Pancreas (tissue), 10 donors: ENCODE data around the gene BCAS3. TPM values are rescaled to one million over a fixed set of nuclear protein-coding genes. Genes with fewer than 3 reads are reported as not detected.
A peak's percentile ranks its signal among the peaks of the same experiment; 100 is the strongest.

ENCODE experiments used
- ATAC-seq, 4 donors: fragments of 200-7000 bp; cut with Tn5 transposase; one replicate each; pipeline versions ENCODE4 v1.8.0 to v1.9.1; 2020; ENCODE audit warnings: mild to moderate bottlenecking in 4 of 4, moderate library complexity in 4 of 4
- DNase-seq, 6 donors: peaks; one replicate each; pipeline ENCODE4 v3.0.0-alpha.2; 2020
- FAIRE-seq: peaks from 2 replicates; lab custom pipeline; 2012; peaks lifted over from hg19 to GRCh38; lab: Jason Lieb, UNC
- H3K27ac ChIP-seq, 4 donors: fragments of 200-600 bp; sonication (generic); 1 replicate in 3 of 4; 2 replicates in 1 of 4; pipeline versions ENCODE4 v1.5.0 to v1.8.0; 2020
- H3K27me3 ChIP-seq, 4 donors: fragments of 200-600 bp; one replicate each; pipeline ENCODE4 v1.8.0; 2021
- H3K36me3 ChIP-seq, 3 donors: fragments of 200-600 bp; sonication (generic) in 1 of 3; one replicate each; pipeline versions ENCODE4 v1.5.0 to v1.8.0; 2020 to 2021
- H3K4me1 ChIP-seq, 3 donors: fragments of 200-600 bp; one replicate each; pipeline ENCODE4 v1.8.0; 2021
- H3K4me3 ChIP-seq, 4 donors: fragments of 200-600 bp; sonication (generic) in 2 of 4; one replicate each; pipeline versions ENCODE4 v1.5.0 to v1.8.0; 2020 to 2021
- H3K9me3 ChIP-seq, 4 donors: fragments of 200-600 bp; one replicate each; pipeline ENCODE4 v1.8.0; 2021
- WGBS, 2 donors: extraction: QIAGEN DNeasy Blood & Tissue Kit; methylation state at CpG; one replicate each; pipeline ENCODE4 v1.1.7; 2013; 5-methylcytosine and 5-hydroxymethylcytosine counted together
- intact Hi-C, 3 donors: fragments of 100-400 bp; cut with DNase I; formaldehyde crosslinking; loops; one replicate each; pipeline versions ENCODE4 v1.11.1 to v1.14.2; 2022
- polyA plus RNA-seq, 2 donors: library from polyadenylated mRNA; stranded (reverse); fragments of 200-250 nt; gene quantifications; one replicate each; pipeline ENCODE4 v1.2.3, GENCODE V29; 2013
- total RNA-seq, 6 donors: library from RNA; stranded (reverse); fragmentation: NEBNext Ultra II Directional in 4 of 6; extraction: Animal tissue kit (Norgen Biotek cat#: 25700) in 4 of 6; gene quantifications; one replicate each; pipeline versions ENCODE4 v1.2.1 to v1.2.4, GENCODE V29; 2021 to 2023
- TF ChIP-seq, protein P1 (sequence below), 4 donors: fragments of 200-600 bp; sonication (generic) in 3 of 4; IDR thresholded peaks; one replicate each; pipeline versions ENCODE4 v1.5.0 to v1.8.0; 2021; ENCODE audit warnings: antibody characterized with exemption in 4 of 4
- donor health status: healthy with polysubstance abuse.
- donor health status: DM: no; HTN: no; CAD: no; lungs with moderate emphysema.
- donor health status: DM: no; HTN: no; CAD: no.
- donor health status: control.
- donor health status: control.
- donor health status: Bipolar disorder and iron deficiency.
- donor health status: DM: yes; HTN: yes; CAD: no.
- donor health status: DM: no; HTN: no; CAD: no.
- donor health status: DM: no; HTN: no; CAD: no.
- donor health status: DM: yes; HTN: yes; CAD: no.

Gene BCAS3
- total and polyA plus RNA-seq, 8 donors, result 4.6 to 27.7 (median 13.2) TPM

DNA sequence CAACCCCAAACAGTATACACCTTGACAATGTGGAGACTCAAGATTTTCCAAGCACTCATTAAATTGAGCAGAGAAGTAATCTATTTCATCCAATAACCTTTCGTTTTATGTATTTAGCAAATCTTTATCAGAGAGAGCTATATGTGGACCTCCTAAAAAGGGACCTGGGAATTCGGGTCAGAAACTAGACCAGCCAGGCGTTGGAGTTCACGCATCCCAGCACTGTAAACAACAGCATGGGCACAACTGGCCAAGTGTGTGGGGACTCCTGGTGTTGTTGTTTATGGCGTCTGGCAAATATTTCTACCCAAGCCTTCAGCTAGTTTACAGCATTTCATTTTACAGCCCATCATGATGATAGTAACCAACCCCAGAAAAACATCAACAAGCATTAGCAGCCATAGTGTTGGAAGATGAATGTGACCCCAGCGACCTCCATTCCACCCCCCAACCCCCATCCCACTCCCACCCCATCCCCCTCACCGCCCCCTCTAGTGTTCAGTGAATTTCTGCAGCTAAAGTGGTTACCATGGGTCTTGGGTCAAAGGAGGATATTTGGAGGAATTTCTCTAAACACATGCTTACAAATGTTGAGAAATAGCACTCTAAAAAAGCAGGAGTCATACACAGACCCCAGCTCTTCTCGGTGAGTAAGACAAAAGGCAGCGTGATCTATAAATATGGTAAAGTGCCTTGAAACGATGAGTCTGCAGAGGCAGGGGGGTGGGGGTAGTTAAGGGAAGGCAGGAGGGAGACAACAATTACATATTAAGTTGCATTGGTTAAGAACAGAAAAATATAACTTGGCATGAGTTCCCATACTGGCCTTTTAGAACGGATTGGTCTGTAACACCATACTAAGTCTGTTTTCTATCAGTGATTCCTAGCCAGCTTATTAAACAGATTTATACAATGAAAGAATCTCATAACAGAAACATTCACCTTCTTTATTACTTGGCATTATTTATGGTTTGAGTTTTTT is 630.5 kb downstream of the BCAS3 start:
- intact Hi-C loops, result no loop called here
- Histone ChIP-seq H3K27me3 (no peaks in the 10 kb centered on the region), H3K4me3 (no peak overlapping the region), H3K27ac (no peak overlapping the region), H3K4me1 (no peaks in the 10 kb centered on the region), H3K36me3 (no peaks in the 10 kb centered on the region), H3K9me3 (no peaks in the 10 kb centered on the region)
- 88% methylated on average over 11 of the region's 11 CpGs for WGBS, 2 donors
- no peak for FAIRE-seq
- ATAC-seq, result peak in 3 of 4 donors; percentile 29 to 66 (median 64)
- TF ChIP-seq, protein P1, sequence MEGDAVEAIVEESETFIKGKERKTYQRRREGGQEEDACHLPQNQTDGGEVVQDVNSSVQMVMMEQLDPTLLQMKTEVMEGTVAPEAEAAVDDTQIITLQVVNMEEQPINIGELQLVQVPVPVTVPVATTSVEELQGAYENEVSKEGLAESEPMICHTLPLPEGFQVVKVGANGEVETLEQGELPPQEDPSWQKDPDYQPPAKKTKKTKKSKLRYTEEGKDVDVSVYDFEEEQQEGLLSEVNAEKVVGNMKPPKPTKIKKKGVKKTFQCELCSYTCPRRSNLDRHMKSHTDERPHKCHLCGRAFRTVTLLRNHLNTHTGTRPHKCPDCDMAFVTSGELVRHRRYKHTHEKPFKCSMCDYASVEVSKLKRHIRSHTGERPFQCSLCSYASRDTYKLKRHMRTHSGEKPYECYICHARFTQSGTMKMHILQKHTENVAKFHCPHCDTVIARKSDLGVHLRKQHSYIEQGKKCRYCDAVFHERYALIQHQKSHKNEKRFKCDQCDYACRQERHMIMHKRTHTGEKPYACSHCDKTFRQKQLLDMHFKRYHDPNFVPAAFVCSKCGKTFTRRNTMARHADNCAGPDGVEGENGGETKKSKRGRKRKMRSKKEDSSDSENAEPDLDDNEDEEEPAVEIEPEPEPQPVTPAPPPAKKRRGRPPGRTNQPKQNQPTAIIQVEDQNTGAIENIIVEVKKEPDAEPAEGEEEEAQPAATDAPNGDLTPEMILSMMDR (IDR thresholded peaks at IDR 0.05), result no peak
- no peak for DNase-seq

DNA sequence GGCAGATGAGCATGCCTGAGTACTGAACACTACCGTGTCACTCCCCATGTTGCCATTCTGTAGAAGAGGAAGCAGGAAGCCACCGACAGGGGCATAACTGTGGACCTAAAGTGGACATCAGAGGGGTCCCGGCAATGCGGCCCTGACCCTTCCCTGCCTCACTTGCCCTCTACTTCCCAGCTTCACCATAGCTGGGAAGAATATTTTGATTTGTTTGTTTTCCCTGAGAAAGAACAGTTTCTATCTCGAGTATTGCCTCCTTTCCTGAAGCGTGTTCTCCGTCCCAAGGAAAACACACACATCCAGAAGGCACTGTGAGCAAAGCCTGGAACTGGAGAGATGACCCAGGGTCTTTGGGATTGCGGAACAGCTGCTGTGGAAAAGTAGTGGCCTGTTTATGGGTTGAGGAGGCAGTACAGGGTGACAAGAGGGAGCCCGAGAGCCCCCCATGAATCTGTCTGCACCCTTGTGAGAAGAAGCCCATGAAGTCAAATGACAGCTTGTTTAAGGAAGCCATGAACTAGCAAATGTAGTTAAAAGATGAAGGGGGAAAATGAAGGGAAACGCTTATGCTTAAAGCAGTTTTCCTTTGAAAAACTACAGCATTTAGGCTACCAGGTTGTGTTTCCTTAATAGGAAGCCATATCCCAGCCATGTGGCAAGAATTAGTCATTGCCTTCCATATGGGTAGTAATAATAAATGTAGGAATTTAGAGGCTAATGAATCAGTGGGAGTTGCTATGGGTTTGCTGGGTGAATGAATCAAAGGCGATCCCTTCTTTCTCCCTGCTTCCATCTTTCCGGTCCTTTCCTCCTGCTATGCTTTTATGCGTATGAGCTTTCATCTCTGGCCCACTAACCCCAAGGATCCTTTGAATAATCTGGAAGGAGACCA is 632.0 kb downstream of the BCAS3 start:
- Histone ChIP-seq H3K4me1 (no peaks in the 10 kb centered on the region), H3K9me3 (no peaks in the 10 kb centered on the region), H3K4me3 (no peak overlapping the region), H3K27ac (no peak overlapping the region), H3K36me3 (no peaks in the 10 kb centered on the region), H3K27me3 (no peaks in the 10 kb centered on the region)
- ATAC-seq (no peak), FAIRE-seq (no peak), DNase-seq (no peak)
- WGBS, 2 donors, result 93 to 94% methylated on average over 13 of the region's 13 CpGs
- TF ChIP-seq, protein P1 (IDR thresholded peaks at IDR 0.05), result no peak
- intact Hi-C loops, result no loop called here

DNA sequence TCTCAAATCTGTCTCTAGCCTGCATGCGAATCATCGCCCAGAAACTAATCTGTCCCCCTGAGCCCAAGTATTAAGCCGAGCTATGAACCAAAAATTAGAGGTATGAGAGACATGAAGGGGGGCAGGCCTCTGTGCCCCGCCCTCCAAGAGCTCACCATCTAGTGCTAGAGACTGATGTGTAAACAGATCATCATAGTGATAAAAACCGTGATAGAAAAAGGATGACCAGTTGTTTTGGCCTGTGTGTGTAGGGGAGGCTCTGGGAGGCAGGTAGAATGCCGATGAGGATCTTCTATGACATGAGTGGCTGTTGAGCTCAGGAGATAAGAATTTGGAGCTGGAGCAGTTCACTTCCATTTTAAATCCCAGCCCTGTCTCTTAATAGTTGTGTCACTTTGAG is 632.9 kb downstream of the BCAS3 start:
- WGBS, 2 donors, result 95 to 98% methylated on average over 6 of the region's 6 CpGs
- no peaks in the 10 kb centered on the region for H3K36me3 ChIP-seq
- FAIRE-seq (no peak), DNase-seq (no peak), ATAC-seq (no peak)
- H3K27ac ChIP-seq, result no peak overlapping the region
- no peaks in the 10 kb centered on the region for H3K9me3 ChIP-seq
- no peak overlapping the region for H3K4me3 ChIP-seq
- TF ChIP-seq, protein P1 (IDR thresholded peaks at IDR 0.05), result no peak
- H3K4me1 ChIP-seq, result no peaks in the 10 kb centered on the region
- intact Hi-C loops, result no loop called here
- H3K27me3 ChIP-seq, result no peaks in the 10 kb centered on the region

DNA sequence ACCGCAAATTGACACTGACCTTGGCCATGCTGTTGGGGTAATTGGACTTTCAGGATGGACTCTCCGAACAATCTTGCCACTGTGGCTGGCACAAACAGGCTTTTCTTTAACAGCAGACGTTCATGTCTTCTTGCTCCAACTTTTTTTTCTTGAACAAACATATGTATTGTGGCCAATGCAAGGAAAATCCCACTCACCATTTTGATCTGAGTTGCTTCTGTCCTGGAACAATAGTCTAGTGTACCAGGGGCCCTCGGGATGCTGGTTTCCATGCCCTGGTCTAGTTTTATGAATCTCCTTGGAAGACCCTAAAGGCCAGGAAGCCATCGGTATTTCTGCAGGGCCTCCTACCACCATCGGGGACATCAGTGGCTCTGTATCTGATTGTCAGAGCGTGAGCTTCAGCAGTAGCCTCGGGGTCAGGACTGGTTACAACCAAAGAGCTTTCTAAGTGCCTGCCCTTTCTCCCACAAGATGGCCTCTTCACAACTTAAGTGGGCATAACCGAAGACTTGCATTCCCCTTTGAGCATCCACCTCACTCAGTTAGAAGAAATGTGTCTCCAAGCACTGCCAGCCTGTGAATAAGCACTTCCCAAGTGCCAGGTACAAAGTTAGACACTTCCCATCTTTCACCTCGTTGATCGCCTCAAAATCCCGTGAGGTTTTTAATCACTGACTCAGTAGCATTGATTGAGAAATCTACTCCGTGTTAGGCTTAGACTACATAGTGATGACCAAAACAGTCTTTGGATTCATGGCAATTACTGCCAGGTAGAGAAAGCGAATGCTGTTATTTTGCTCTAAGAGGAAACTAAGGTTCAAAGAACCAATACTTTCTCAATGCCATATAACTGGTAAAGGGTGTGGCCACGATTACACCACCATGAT is 635.0 kb downstream of the BCAS3 start:
- H3K27me3 ChIP-seq, result no peaks in the 10 kb centered on the region
- no peak overlapping the region for H3K27ac ChIP-seq
- TF ChIP-seq, protein P1 (IDR thresholded peaks at IDR 0.05), result no peak
- intact Hi-C loops, result no loop called here
- no peaks in the 10 kb centered on the region for H3K4me1 ChIP-seq
- H3K36me3 ChIP-seq, result no peaks in the 10 kb centered on the region
- ATAC-seq (no peak), DNase-seq (no peak), FAIRE-seq (no peak)
- no peaks in the 10 kb centered on the region for H3K9me3 ChIP-seq
- 95 to 96% methylated on average over 15 of the region's 15 CpGs for WGBS, 2 donors
- H3K4me3 ChIP-seq, result no peak overlapping the region
